Activated CD8-positive, alpha-beta memory T cell treated with anti-CD3 and anti-CD28 coated beads, Interleukin-2, amount 50 U/mL, for 24 hours (primary cell): Measurements from ENCODE around the gene TANGO2.

Source experiments
- DNase-seq: peaks from one replicate; pipeline ENCODE4 v3.0.0-alpha.2; 2020; ENCODE audit errors: extremely low read depth

TANGO2 gene

GRCh38 chr22:20026996-20027601 lies 6.2 kb downstream of the TANGO2 start:
- no peak for DNase-seq

- no peak for DNase-seq
Measured at GRCh38 chr22:20027966-20028854, 7.3 kb downstream of the TANGO2 start.

- no peak for DNase-seq
Measured at GRCh38 chr22:20028855-20029549, 8.1 kb downstream of the TANGO2 start.

GRCh38 chr22:20029550-20030225 lies 8.8 kb downstream of the TANGO2 start:
- no peak for DNase-seq

GRCh38 chr22:20031732-20032406 lies 11.0 kb downstream of the TANGO2 start:
- no peak for DNase-seq

- DNase-seq: no peak
Measured at GRCh38 chr22:20032407-20032991, 11.6 kb downstream of the TANGO2 start.

- no peak for DNase-seq
Measured at GRCh38 chr22:20033045-20033706, 12.3 kb downstream of the TANGO2 start.

GRCh38 chr22:20034143-20034542 lies 13.2 kb downstream of the TANGO2 start:
- DNase-seq: no peak

GRCh38 chr22:20035375-20036083 lies 14.6 kb downstream of the TANGO2 start:
- DNase-seq: no peak

GRCh38 chr22:20036084-20036482 lies 15.2 kb downstream of the TANGO2 start:
- no peak for DNase-seq

GRCh38 chr22:20036535-20037392 lies 15.9 kb downstream of the TANGO2 start:
- no peak for DNase-seq

- DNase-seq: no peak
Measured at GRCh38 chr22:20037419-20037818, 16.5 kb downstream of the TANGO2 start.

GRCh38 chr22:20038574-20038973 lies 17.7 kb downstream of the TANGO2 start:
- no peak for DNase-seq

GRCh38 chr22:20039683-20040325 lies 18.9 kb downstream of the TANGO2 start:
- no peak for DNase-seq

GRCh38 chr22:20040327-20041200 lies 19.7 kb downstream of the TANGO2 start:
- DNase-seq: no peak

GRCh38 chr22:20043057-20043996 lies 22.4 kb downstream of the TANGO2 start:
- DNase-seq: no peak
